RPMI8226 (cell line): ENCODE measurements around the gene USP36.
"Not testable (repeated sequence)": the region's sequence is repeated elsewhere in the genome, so short reads cannot be mapped to it uniquely, and the experiment has no call there.

Experiments
- DNase-seq: peaks from one replicate; pipeline ENCODE4 v3.0.0-alpha.2; 2015

The USP36 gene

GRCh38 chr17:78840780-78841611 lies at the start of gene USP36:
Gene USP36 (minus strand): TSS chr17:78840814. CDS start chr17:78836363, 4,451 bp downstream.
- DNase-seq, result peak; percentile 100

- DNase-seq, result not testable (repeated sequence)
Measured at GRCh38 chr17:78890096-78890495, 49.5 kb upstream of the USP36 start.

- peak; percentile 84 for DNase-seq
Measured at GRCh38 chr17:78889531-78889930, 48.9 kb upstream of the USP36 start.

- DNase-seq, result peak; percentile 67
Measured at GRCh38 chr17:78888941-78889518, 48.4 kb upstream of the USP36 start.

- DNase-seq, result no peak
Measured at GRCh38 chr17:78886954-78887353, 46.3 kb upstream of the USP36 start.

- DNase-seq, result no peak
Measured at GRCh38 chr17:78885956-78886355, 45.3 kb upstream of the USP36 start.

GRCh38 chr17:78884876-78885667 lies 44.5 kb upstream of the USP36 start:
- no peak for DNase-seq

GRCh38 chr17:78884148-78884825 lies 43.7 kb upstream of the USP36 start:
- DNase-seq, result no peak

GRCh38 chr17:78883533-78884131 lies 43.0 kb upstream of the USP36 start:
- DNase-seq, result no peak

- DNase-seq, result no peak
Measured at GRCh38 chr17:78883089-78883532, 42.5 kb upstream of the USP36 start.

- no peak for DNase-seq
Measured at GRCh38 chr17:78882540-78883088, 42.0 kb upstream of the USP36 start.

GRCh38 chr17:78879635-78880186 lies 39.1 kb upstream of the USP36 start:
- no peak for DNase-seq

- no peak for DNase-seq
Measured at GRCh38 chr17:78878871-78879527, 38.4 kb upstream of the USP36 start.

- DNase-seq, result no peak
Measured at GRCh38 chr17:78878261-78878660, 37.6 kb upstream of the USP36 start.

- not testable (repeated sequence) for DNase-seq
Measured at GRCh38 chr17:78876954-78877517, 36.4 kb upstream of the USP36 start.

- DNase-seq, result no peak
Measured at GRCh38 chr17:78876094-78876597, 35.5 kb upstream of the USP36 start.

- DNase-seq, result no peak
Measured at GRCh38 chr17:78875363-78876093, 34.9 kb upstream of the USP36 start.

- peak; percentile 18 for DNase-seq
Measured at GRCh38 chr17:78873519-78874340, 33.1 kb upstream of the USP36 start.

- no peak for DNase-seq
Measured at GRCh38 chr17:78872486-78872885, 31.9 kb upstream of the USP36 start.
